Hippocampal formation (tissue), 2 donors: Measurements from ENCODE around the gene PDGFC.

Experiments used
- DNase-seq, 2 donors: peaks; one replicate each; lab custom pipeline; 2025; lab: John Stamatoyannopoulos, UW

PDGFC gene

GRCh38 chr4:156746111-156746510 is 225.5 kb downstream of the PDGFC start:
- DNase-seq: no peak

DNA sequence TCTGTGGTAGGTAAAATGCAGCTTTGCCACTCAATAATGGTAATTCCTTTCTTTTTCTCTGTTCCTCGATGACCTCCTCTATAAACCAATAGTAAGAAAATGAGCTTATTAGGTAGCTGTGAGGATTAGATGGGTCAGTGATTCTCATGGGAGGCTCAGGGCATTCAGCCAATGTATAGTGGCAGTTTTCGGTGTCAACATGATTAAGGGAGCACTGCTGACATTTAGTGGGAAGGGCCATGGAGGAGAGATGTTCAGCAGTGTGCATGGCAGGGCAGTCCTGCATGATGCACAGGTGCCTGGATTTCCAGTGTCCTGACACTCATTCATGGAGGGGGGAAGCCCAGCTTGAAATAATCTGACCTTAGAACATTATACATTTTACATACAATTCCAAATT is 232.8 kb downstream of the PDGFC start:
- no peak for DNase-seq

- no peak for DNase-seq
Measured at GRCh38 chr4:156734965-156735895, 236.4 kb downstream of the PDGFC start.

DNA sequence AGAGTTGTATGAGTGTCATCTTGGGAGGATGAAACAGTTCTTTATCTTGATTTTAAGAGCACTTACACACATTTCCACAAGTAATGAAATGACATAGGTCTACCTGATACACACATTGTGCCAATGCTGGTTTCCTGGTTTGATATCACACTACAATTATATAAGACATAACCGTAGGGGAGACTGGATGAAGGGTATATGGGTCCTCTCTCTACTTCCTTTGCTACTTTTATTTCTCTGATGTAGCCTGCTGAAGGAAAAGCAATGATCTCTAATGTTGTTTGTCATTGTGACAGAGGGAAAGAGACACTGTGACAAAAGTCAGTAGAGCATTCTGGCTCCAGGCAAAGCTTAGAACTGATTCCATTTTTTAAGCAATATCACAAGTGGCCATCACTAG is 238.0 kb downstream of the PDGFC start:
- DNase-seq: no peak

GRCh38 chr4:156732634-156733033 is 239.0 kb downstream of the PDGFC start:
- no peak for DNase-seq

GRCh38 chr4:156729416-156729815 is 242.2 kb downstream of the PDGFC start:
- no peak for DNase-seq

DNA sequence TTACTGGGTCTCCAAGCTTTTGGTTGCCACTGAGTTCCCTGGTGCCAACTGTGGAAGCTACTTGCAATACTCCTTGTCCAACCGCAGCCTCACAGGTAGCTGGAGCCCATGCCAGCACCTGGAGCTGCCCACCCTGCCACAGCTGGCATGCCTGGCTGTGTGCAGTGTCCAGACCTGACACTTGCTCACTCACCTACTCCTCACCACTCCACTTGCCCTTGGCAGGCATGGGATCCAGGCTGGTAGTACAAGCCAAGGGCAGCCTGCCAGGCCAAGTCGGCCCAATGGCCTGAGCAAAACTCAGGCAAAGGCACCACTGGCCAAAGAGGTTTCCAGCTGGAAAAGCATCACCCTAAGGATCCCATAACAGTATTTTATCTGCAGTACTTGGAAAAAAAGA is 246.3 kb downstream of the PDGFC start:
- DNase-seq: no peak

- no peak for DNase-seq
Measured at GRCh38 chr4:156723951-156724668, 247.5 kb downstream of the PDGFC start.

- DNase-seq: no peak
Measured at GRCh38 chr4:156718226-156718625, 253.4 kb downstream of the PDGFC start.

- DNase-seq: no peak
Measured at GRCh38 chr4:156711193-156711590, 260.4 kb downstream of the PDGFC start.
